KMS-11 (cell line): ENCODE results near the gene SERPINH1.

ENCODE experiments used
- H2AFZ ChIP-seq: fragments of 200-600 bp; sonication (generic); 2 replicates; pipeline ENCODE4 v1.6.1; 2016; ENCODE audit warnings: antibody characterized with exemption, mixed run types, low read depth
- H3K27ac ChIP-seq: fragments of 200-600 bp; sonication (generic); 2 replicates; pipeline ENCODE4 v1.6.1; 2016; ENCODE audit warnings: mild to moderate bottlenecking, mixed run types
- H3K27me3 ChIP-seq: fragments of 200-600 bp; sonication (generic); 2 replicates; pipeline ENCODE4 v1.6.1; 2017; ENCODE audit warnings: mild to moderate bottlenecking, low read depth, mixed run types, moderate library complexity; ENCODE audit not compliant: insufficient read depth
- H3K36me3 ChIP-seq: fragments of 200-600 bp; sonication (generic); 2 replicates; pipeline ENCODE4 v1.6.1; 2017; ENCODE audit warnings: mild to moderate bottlenecking, mixed run types; ENCODE audit not compliant: insufficient read depth
- H3K4me1 ChIP-seq: fragments of 200-600 bp; sonication (generic); 2 replicates; pipeline ENCODE4 v1.6.1; 2016; ENCODE audit warnings: mild to moderate bottlenecking, low read depth, mixed run types; ENCODE audit not compliant: poor library complexity, severe bottlenecking
- H3K4me2 ChIP-seq: fragments of 200-600 bp; sonication (generic); 2 replicates; pipeline ENCODE4 v1.7.0; 2016; ENCODE audit warnings: mild to moderate bottlenecking, mixed run types
- H3K4me3 ChIP-seq: fragments of 200-600 bp; sonication (generic); IDR thresholded peaks from 2 replicates; pipeline ENCODE4 v1.6.1; 2017; ENCODE audit warnings: low read depth, low read length, mixed read lengths; ENCODE audit not compliant: insufficient read depth
- H3K79me2 ChIP-seq: fragments of 200-600 bp; sonication (generic); 2 replicates; pipeline ENCODE4 v1.6.1; 2016; ENCODE audit warnings: low read depth, mixed run types; ENCODE audit not compliant: insufficient read depth
- H3K9ac ChIP-seq: fragments of 200-600 bp; sonication (generic); 2 replicates; pipeline ENCODE4 v1.6.1; 2016; ENCODE audit warnings: mild to moderate bottlenecking, mixed run types
- H4K20me1 ChIP-seq: fragments of 200-600 bp; sonication (generic); 2 replicates; pipeline ENCODE4 v1.6.1; 2016; ENCODE audit warnings: mild to moderate bottlenecking, mixed run types; ENCODE audit not compliant: insufficient read depth
- CTCF ChIP-seq: fragments of 200-600 bp; sonication (generic); conservative IDR thresholded peaks from 2 replicates; pipeline ENCODE4 v1.6.1; 2017; ENCODE audit warnings: low read depth, mild to moderate bottlenecking, antibody characterized with exemption, low read length, moderate library complexity, mixed read lengths

SERPINH1 gene

GRCh38 chr11:75549370-75549958 is 12.6 kb upstream of the SERPINH1 start:
- Histone ChIP-seq H3K9ac (no peak overlapping the region), H3K36me3 (no peaks in the 10 kb centered on the region), H2AFZ (no peak overlapping the region), H3K4me2 (no peak overlapping the region), H3K27ac (no peak overlapping the region), H3K79me2 (no peaks in the 10 kb centered on the region), H3K27me3 (no peaks in the 10 kb centered on the region), H3K4me3 (no peak overlapping the region), H3K4me1 (peaks cover 2% of the 10 kb centered on the region), H4K20me1 (no peaks in the 10 kb centered on the region)
- TF ChIP-seq CTCF: no peak

- Histone ChIP-seq H3K4me1 (peaks cover 6% of the 10 kb centered on the region), H4K20me1 (no peaks in the 10 kb centered on the region), H3K79me2 (no peaks in the 10 kb centered on the region), H3K27ac (no peak overlapping the region), H3K4me3 (no peak overlapping the region), H3K4me2 (no peak overlapping the region), H2AFZ (no peak overlapping the region), H3K9ac (no peak overlapping the region), H3K36me3 (no peaks in the 10 kb centered on the region), H3K27me3 (no peaks in the 10 kb centered on the region)
- TF ChIP-seq CTCF: no peak
Observed at GRCh38 chr11:75553182-75553581, 8.9 kb upstream of the SERPINH1 start.

GRCh38 chr11:75553889-75554257 is 8.2 kb upstream of the SERPINH1 start:
- no peaks in the 10 kb centered on the region for H4K20me1 ChIP-seq
- no peak overlapping the region for H2AFZ ChIP-seq
- no peak overlapping the region for H3K27ac ChIP-seq
- H3K36me3 ChIP-seq: no peaks in the 10 kb centered on the region
- no peaks in the 10 kb centered on the region for H3K79me2 ChIP-seq
- no peaks in the 10 kb centered on the region for H3K27me3 ChIP-seq
- no peak for TF ChIP-seq CTCF
- H3K4me1 ChIP-seq: peaks cover 6% of the 10 kb centered on the region
- no peak overlapping the region for H3K4me3 ChIP-seq
- no peak overlapping the region for H3K4me2 ChIP-seq
- H3K9ac ChIP-seq: no peak overlapping the region

GRCh38 chr11:75554258-75555022 is 7.6 kb upstream of the SERPINH1 start:
- no peak overlapping the region for H2AFZ ChIP-seq
- no peak for TF ChIP-seq CTCF
- no peaks in the 10 kb centered on the region for H3K27me3 ChIP-seq
- no peaks in the 10 kb centered on the region for H3K36me3 ChIP-seq
- H3K4me3 ChIP-seq: no peak overlapping the region
- no peaks in the 10 kb centered on the region for H3K79me2 ChIP-seq
- H4K20me1 ChIP-seq: no peaks in the 10 kb centered on the region
- H3K27ac ChIP-seq: no peak overlapping the region
- no peak overlapping the region for H3K9ac ChIP-seq
- no peak overlapping the region for H3K4me2 ChIP-seq
- H3K4me1 ChIP-seq: peaks cover 6% of the 10 kb centered on the region
